Stomach (tissue), 9 donors: ENCODE data around the gene DGKD. TPM values are rescaled to one million over a fixed set of nuclear protein-coding genes. Genes with fewer than 3 reads are reported as not detected.

ENCODE experiments used
- DNase-seq, 2 donors: peaks; one replicate each; pipeline versions ENCODE4 v3.0.0 to v3.0.0-alpha.2; 2013 to 2019
- H3K27ac ChIP-seq, 5 donors: fragments of 200-600 bp in 4 of 5; sonication (generic) in 4 of 5; one replicate each; pipeline ENCODE4 v1.5.1; 2013 to 2019; ENCODE audit warnings: mild to moderate bottlenecking in 1 of 5, moderate library complexity in 1 of 5
- H3K27me3 ChIP-seq, 3 donors: fragments of 200-600 bp; sonication (generic); one replicate each; pipeline ENCODE4 v1.5.1; 2017 to 2019; ENCODE audit warnings: mixed run types in 1 of 3
- H3K36me3 ChIP-seq, 4 donors: fragments of 200-600 bp; sonication (generic); 1 replicate in 3 of 4; 2 replicates in 1 of 4; pipeline ENCODE4 v1.5.1; 2016 to 2019
- H3K4me1 ChIP-seq, 4 donors: fragments of 200-600 bp; sonication (generic); one replicate each; pipeline ENCODE4 v1.5.1; 2016 to 2019
- H3K4me3 ChIP-seq, 4 donors: fragments of 200-600 bp; sonication (generic) in 3 of 4; one replicate each; pipeline ENCODE4 v1.5.1; 2016 to 2019; ENCODE audit warnings: mild to moderate bottlenecking in 1 of 4
- H3K9me3 ChIP-seq, 4 donors: fragments of 200-600 bp; sonication (generic); one replicate each; pipeline ENCODE4 v1.5.1; 2016 to 2019
- CTCF ChIP-seq, 7 experiments: fragments of 450-650 bp in 4 of 7; fragments of 200-600 bp in 3 of 7; sonication (generic) in 3 of 7; IDR thresholded peaks; one replicate each; pipeline ENCODE4 v1.5.1; 2016 to 2019; ENCODE audit warnings: antibody characterized with exemption in 7 of 7, control low read depth in 2 of 7, mild to moderate bottlenecking in 1 of 7
- EP300 ChIP-seq: sonication (generic); formaldehyde crosslinking; IDR thresholded peaks from one replicate; pipeline ENCODE4 v1.6.1; 2017; ENCODE audit warnings: antibody characterized with exemption
- POLR2A ChIP-seq, 4 donors: fragments of 450-650 bp; IDR thresholded peaks; one replicate each; pipeline ENCODE4 v1.6.1; 2016; ENCODE audit warnings: antibody characterized with exemption in 4 of 4, control low read depth in 2 of 4, mild to moderate bottlenecking in 1 of 4, moderate library complexity in 1 of 4
- POLR2AphosphoS5 ChIP-seq, 3 donors: sonication (generic); formaldehyde crosslinking; IDR thresholded peaks; one replicate each; pipeline ENCODE4 v1.6.1; 2016; ENCODE audit warnings: antibody characterized with exemption in 3 of 3
- WGBS, 5 donors: extraction: QIAGEN DNeasy Blood & Tissue Kit in 3 of 5; methylation state at CpG; one replicate each; pipeline versions ENCODE4 v1.1.5 to v1.1.7; 2013 to 2018; 5-methylcytosine and 5-hydroxymethylcytosine counted together
- intact Hi-C: fragments of 100-400 bp; cut with DNase I; formaldehyde crosslinking; loops from one replicate; pipeline ENCODE4 v1.15.1; 2023; ENCODE audit warnings: low total_unique reads
- polyA plus RNA-seq, 3 donors: library from polyadenylated mRNA; stranded (reverse); fragments of 200-250 nt; gene quantifications; one replicate each; pipeline ENCODE4 v1.2.3, GENCODE V29; 2013
- total RNA-seq, 5 donors: library from RNA; depleted of rRNA; stranded (reverse); fragments of >200 nt; gene quantifications; one replicate each; pipeline versions ENCODE4 v1.1.0 to v1.2.3, GENCODE V29; 2014 to 2016
- donor health status: healthy with polysubstance abuse.
- donor health status: Bipolar disorder and iron deficiency.
- donor health status: healthy.

DGKD gene
- total and polyA plus RNA-seq, 8 donors: 21.9 to 471 (median 202) TPM

DNA sequence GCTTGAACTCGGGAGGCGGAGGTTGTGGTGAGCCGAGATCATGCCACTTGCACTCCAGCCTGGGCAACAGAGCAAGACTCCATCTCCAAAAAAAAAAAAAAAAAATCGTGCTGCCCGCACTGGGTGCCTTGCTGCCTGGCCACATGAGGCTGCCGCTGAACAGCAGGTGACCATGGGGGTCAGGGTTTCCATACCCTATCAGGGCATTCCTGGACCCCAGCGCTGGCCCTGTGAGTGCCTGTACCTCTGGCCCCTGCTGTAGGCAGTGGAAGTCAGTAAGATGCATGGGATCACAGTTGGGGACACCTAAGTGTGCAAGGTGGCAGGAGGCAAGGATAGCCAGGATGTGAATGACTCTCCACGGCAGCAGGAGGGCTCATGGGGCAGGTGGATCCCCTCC, 27.8 kb upstream of the DGKD start:
- intact Hi-C loops: no loop called here
- TF ChIP-seq POLR2AphosphoS5 (IDR thresholded peaks at IDR 0.05): no peak
- no peak for TF ChIP-seq CTCF (IDR thresholded peaks at IDR 0.05)
- TF ChIP-seq EP300: no peak
- no peak for TF ChIP-seq POLR2A (IDR thresholded peaks at IDR 0.05)
- DNase-seq: no peak
- H3K27ac ChIP-seq: no peak overlapping the region
- no peaks in the 10 kb centered on the region for H3K36me3 ChIP-seq
- H3K27me3 ChIP-seq: no peaks in the 10 kb centered on the region
- H3K4me3 ChIP-seq: no peak overlapping the region
- H3K9me3 ChIP-seq: no peaks in the 10 kb centered on the region
- H3K4me1 ChIP-seq: peaks cover 0 to 9% (median 0%) of the 10 kb centered on the region in 4 donors
- WGBS, 5 donors: 89 to 95% (median 91%) methylated on average over 7 to 8 of the region's 8 CpGs

DNA sequence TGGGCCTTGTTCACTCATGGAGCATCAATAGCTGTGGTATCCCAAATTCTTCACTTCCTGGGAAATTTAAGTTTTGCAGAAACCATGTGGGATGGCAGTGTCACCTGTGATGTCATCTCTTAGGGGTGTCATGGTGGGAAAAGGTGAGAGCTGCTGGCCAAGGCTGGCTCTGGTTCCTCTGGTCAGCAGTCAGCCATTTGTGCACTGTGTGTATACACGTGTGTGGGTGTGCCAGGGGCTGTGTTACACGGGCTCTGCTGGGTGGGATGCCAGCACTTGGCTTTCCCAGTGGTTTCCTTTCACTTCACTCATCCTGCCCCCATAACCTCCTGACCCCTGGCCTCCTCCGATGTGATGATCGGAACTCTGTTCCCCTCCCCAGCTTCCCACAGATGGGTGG, 25.4 kb upstream of the DGKD start:
- WGBS, 5 donors: 78 to 87% (median 84%) methylated on average over 4 of the region's 4 CpGs
- Histone ChIP-seq H3K4me1 (peaks cover 0 to 31% (median 0%) of the 10 kb centered on the region in 4 donors), H3K36me3 (no peaks in the 10 kb centered on the region), H3K9me3 (no peaks in the 10 kb centered on the region), H3K27me3 (no peaks in the 10 kb centered on the region), H3K27ac (no peak overlapping the region), H3K4me3 (no peak overlapping the region)
- intact Hi-C loops: no loop called here
- no peak for TF ChIP-seq CTCF (IDR thresholded peaks at IDR 0.05)
- no peak for TF ChIP-seq POLR2AphosphoS5 (IDR thresholded peaks at IDR 0.05)
- TF ChIP-seq POLR2A (IDR thresholded peaks at IDR 0.05): no peak
- TF ChIP-seq EP300: no peak
- no peak for DNase-seq

- TF ChIP-seq POLR2A (IDR thresholded peaks at IDR 0.05) (no peak), EP300 (no peak), CTCF (IDR thresholded peaks at IDR 0.05) (no peak), POLR2AphosphoS5 (IDR thresholded peaks at IDR 0.05) (no peak)
- WGBS, 5 donors: 73 to 85% (median 83%) methylated on average over 7 of the region's 7 CpGs
- DNase-seq: no peak
Observed at GRCh38 chr2:233329489-233330135, 24.7 kb upstream of the DGKD start.

DNA sequence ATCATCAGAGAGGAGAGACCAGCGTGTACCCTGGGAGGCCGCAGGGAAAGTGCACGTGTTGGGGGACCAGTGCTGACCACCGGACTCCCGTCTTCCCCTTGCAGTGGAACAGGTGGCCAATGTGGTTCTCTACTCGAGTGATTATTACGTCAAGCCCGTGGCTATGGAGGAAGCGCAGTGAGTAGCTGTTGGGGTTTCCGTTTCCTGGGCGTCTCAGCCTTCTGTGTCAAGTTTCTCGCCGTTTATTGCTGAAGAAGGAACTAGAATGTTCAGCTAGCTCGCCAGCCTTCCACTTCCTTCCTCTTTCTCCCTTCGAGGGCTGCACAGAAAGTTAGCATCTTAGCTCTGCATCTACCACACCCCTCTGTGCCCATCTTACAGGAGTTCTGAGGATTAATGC, 22.8 kb upstream of the DGKD start:
- Histone ChIP-seq H3K9me3 (no peaks in the 10 kb centered on the region), H3K4me1 (peaks cover 0 to 32% (median 0%) of the 10 kb centered on the region in 4 donors), H3K27ac (peak overlapping the region; percentile 42 to 85 (median 65)), H3K4me3 (no peak overlapping the region), H3K27me3 (no peaks in the 10 kb centered on the region), H3K36me3 (no peaks in the 10 kb centered on the region)
- intact Hi-C loops: no loop called here
- WGBS, 5 donors: 68 to 79% (median 73%) methylated on average over 15 of the region's 15 CpGs
- no peak for TF ChIP-seq EP300
- TF ChIP-seq POLR2AphosphoS5 (IDR thresholded peaks at IDR 0.05): peak in 2 of 3 donors; percentile 7 to 15
- DNase-seq: peak; percentile 60 to 84

More at GRCh38 chr2:233329489-233330135, 24.7 kb upstream of the DGKD start:
- H3K4me3 ChIP-seq: no peak overlapping the region
- H3K27me3 ChIP-seq: no peaks in the 10 kb centered on the region
- H3K36me3 ChIP-seq: no peaks in the 10 kb centered on the region
- no peak overlapping the region for H3K27ac ChIP-seq
- no peaks in the 10 kb centered on the region for H3K9me3 ChIP-seq
- peaks cover 0 to 32% (median 0%) of the 10 kb centered on the region in 4 donors for H3K4me1 ChIP-seq
- intact Hi-C loops: no loop called here

DNA sequence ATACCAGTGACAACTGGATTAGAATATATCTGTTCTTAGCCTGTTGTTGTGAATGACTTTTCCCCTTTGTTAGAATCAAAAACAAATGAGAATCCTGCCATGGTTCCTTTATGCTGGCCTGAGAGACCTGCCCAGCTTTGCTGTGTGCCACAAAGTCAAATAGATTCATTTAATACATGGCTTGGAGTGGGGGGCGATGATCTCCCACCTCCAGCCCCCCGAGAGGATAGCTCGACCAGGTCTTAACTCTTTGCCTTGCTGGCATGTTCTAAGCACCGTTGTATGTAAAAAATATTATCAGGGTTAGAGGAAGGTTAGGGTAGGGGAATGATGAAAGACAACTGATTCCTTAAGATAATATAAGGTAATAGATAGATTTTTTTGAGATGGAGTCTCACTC, 22.2 kb upstream of the DGKD start:
- 78 to 90% (median 83%) methylated on average over 4 of the region's 4 CpGs for WGBS, 5 donors
- intact Hi-C loops: no loop called here
- Histone ChIP-seq H3K36me3 (no peaks in the 10 kb centered on the region), H3K27me3 (no peaks in the 10 kb centered on the region), H3K9me3 (no peaks in the 10 kb centered on the region), H3K4me1 (peaks cover 0 to 32% (median 0%) of the 10 kb centered on the region in 4 donors), H3K4me3 (no peak overlapping the region), H3K27ac (peak overlapping the region; percentile 11 to 85 (median 65))
- TF ChIP-seq POLR2A (IDR thresholded peaks at IDR 0.05) (no peak), EP300 (no peak), CTCF (IDR thresholded peaks at IDR 0.05) (no peak), POLR2AphosphoS5 (IDR thresholded peaks at IDR 0.05) (no peak)
- no peak for DNase-seq
